ENCODE measurements around the gene HYAL1.
"Not testable (repeated sequence)": the region's sequence is repeated elsewhere in the genome, so short reads cannot be mapped to it uniquely, and the experiment has no call there.

Gene HYAL1

DNA sequence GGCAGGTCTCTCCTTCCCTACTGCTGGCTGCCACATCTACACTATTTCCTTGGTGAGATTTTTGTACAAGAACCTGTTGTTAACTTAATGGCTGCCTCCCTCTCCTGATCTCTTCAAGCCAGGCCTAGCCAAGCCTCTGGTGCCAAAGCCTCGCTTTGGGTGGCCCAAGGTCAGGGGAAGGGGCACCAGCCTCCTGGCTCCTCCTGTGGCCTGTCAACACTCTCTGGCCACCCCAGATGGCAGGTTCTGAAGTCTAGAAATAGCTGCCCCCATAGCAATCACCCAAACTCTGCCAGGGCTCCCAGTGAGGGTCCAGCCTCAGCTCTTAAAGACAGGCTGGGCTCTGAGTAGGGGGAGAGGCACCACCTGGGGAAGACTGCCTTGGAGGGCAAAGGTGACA lies 16.1 kb downstream of the HYAL1 start:
- no peak for DNase-seq (ENCODE audit: extremely low spot score)
- TF ChIP-seq LEF1 (IDR thresholded peaks at IDR 0.05; ENCODE audit: borderline replicate concordance), result no peak
- no peak for TF ChIP-seq SUZ12 (IDR thresholded peaks at IDR 0.05)
- TF ChIP-seq CTBP1 (IDR thresholded peaks at IDR 0.05; ENCODE audit: borderline replicate concordance), result no peak
- TF ChIP-seq FOXM1 (IDR thresholded peaks at IDR 0.05; ENCODE audit: borderline replicate concordance), result no peak
- ChIA-PET CTCF (no interaction called here), POLR2A (interaction anchor here (1.0 kb wide), 1 partner anchor 50 kb away, joined by 3 read pairs; no protein-coding TSS in a partner anchor)

DNA sequence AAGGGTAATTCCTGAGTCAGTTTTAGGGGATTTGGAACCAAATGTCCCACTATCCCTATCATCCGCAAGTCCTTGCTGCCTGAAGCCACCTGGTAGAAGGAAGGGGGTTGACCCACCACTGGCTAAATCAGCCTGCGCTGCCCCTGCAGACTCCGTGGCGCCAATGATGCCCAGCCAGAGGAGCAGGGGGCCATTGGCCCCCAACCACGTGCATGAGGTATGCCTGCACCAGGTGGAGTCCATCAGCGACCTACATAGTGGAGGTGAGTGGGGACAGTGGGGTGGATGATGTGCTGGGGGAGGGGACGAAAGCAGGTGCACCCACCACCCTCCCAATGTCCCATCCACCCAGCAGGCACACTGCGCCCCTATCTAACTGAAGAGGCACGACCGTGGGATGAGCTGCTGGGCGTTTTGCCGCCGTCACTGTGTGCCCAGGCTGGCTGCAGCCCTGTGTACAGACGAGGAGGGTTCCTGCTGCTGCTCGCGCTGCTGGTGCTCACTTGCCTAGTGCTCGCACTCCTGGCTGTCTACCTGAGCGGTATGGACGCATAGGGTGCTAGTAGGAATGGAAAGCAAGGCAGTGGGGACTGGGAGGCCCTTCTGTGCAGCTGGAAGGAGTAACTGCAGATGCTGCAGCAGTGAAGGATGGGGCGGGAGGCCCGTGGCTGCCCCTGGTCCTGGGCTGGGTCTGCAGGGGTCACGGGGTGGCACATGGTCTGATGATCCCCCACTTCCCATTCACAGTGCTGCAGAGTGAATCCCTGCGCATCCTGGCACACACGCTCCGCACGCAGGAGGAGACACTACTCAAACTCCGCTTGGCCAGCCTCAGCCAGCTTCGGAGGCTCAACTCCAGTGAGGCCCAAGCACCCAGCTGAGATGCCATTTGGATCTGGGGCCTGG lies 16.8 kb downstream of the HYAL1 start:
- no peak for TF ChIP-seq TARDBP (IDR thresholded peaks at IDR 0.05)
- no peak for TF ChIP-seq FOXM1 (IDR thresholded peaks at IDR 0.05; ENCODE audit: borderline replicate concordance)
- no peak for TF ChIP-seq L3MBTL2 (conservative IDR thresholded peaks at IDR 0.05)
- TF ChIP-seq FOXK2 (IDR thresholded peaks at IDR 0.05), result no peak
- no peak for TF ChIP-seq FOXA1 (IDR thresholded peaks at IDR 0.05)
- TF ChIP-seq CTBP1 (IDR thresholded peaks at IDR 0.05; ENCODE audit: borderline replicate concordance), result no peak
- no peak for TF ChIP-seq ELF4 (IDR thresholded peaks at IDR 0.05)
- TF ChIP-seq, protein P1, sequence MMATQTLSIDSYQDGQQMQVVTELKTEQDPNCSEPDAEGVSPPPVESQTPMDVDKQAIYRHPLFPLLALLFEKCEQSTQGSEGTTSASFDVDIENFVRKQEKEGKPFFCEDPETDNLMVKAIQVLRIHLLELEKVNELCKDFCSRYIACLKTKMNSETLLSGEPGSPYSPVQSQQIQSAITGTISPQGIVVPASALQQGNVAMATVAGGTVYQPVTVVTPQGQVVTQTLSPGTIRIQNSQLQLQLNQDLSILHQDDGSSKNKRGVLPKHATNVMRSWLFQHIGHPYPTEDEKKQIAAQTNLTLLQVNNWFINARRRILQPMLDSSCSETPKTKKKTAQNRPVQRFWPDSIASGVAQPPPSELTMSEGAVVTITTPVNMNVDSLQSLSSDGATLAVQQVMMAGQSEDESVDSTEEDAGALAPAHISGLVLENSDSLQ (IDR thresholded peaks at IDR 0.05), result no peak
- TF ChIP-seq ZNF384 (IDR thresholded peaks at IDR 0.05), result no peak
- TF ChIP-seq SUZ12 (IDR thresholded peaks at IDR 0.05), result no peak
- TF ChIP-seq LEF1 (IDR thresholded peaks at IDR 0.05; ENCODE audit: borderline replicate concordance), result no peak
- no peak for TF ChIP-seq ARNT (IDR thresholded peaks at IDR 0.05)
- TF ChIP-seq HDGF (IDR thresholded peaks at IDR 0.05; ENCODE audit: borderline replicate concordance), result no peak
- CTCF ChIA-PET, result no interaction called here
- no peak for DNase-seq (ENCODE audit: extremely low spot score)
- POLR2A ChIA-PET, result interaction anchor here (0.5 kb wide), 1 partner anchor 51 kb away, joined by 3 read pairs; no protein-coding TSS in a partner anchor

DNA sequence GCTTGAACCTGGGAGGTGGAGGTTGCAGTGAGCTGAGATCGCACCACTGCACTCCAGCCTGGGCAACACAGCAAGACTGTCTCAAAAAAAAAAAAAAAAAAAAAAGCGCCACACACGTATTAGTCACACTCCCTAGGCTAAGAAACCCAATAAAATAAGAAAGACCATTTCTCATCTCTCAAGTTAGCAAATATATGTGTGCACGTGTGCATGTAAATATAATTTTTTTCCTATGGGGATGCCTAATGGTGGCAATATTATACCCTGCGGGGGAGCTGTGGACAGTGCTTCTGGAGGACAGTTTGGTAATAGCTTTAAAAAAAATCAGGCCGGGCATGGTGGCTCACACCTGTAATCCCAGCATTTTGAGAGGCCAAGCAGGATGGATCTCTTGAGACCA lies 19.3 kb downstream of the HYAL1 start:
- POLR2A ChIA-PET, result interaction anchor here (1.3 to 5.6 kb wide), 4 partner anchors 8 to 53 kb away, joined by 3 to 28 read pairs (median 4); partner anchors contain the start of genes HYAL3, IFRD2 and NAA80
- CTCF ChIA-PET; DNase-seq (ENCODE audit: extremely low spot score): not testable (repeated sequence)

DNA sequence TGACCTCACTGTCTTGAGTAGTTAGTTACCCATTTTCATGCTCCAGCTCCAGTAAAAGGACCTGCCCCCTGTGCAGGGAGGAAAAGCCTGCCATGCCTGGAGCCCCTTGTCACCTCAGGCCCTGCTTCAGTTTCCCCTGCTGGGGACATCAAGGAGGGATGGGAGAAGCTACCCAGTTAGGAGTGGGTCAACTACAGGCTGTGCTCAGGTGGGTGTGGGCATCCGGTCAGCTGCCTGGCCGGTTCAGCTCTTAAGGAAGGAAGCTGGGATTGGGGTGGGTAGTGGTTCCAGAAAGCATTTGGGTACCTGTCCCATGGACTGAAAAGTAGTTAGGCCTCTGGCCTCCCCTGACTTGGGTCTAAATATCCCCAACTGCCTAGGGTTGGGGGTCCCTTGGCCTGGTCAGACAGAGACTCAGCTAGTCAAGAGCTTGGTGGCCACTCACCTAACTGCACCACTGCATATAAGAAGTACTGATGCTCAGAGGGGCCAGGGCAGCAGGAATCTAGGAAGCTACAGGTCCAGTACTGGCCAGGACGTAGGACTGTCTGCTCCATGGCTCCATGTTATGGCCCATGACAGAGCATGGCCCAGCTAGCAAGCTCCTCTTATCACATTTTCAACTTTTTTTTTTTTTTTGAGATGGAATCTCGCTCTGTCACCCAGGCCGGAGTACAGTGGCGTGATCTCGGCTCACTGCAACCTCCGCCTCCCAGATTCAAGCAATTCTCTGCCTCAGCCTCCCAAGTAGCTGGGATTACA lies 23.9 kb downstream of the HYAL1 start:
- CTCF ChIA-PET, result no interaction called here
- no peak for DNase-seq (ENCODE audit: extremely low spot score)
- TF ChIP-seq NFRKB (IDR thresholded peaks at IDR 0.05) (no peak), SP1 (IDR thresholded peaks at IDR 0.05) (no peak), ZNF384 (IDR thresholded peaks at IDR 0.05) (no peak), FOXM1 (IDR thresholded peaks at IDR 0.05; ENCODE audit: borderline replicate concordance) (no peak), SUZ12 (IDR thresholded peaks at IDR 0.05) (no peak), FOXA1 (IDR thresholded peaks at IDR 0.05) (no peak), TARDBP (IDR thresholded peaks at IDR 0.05) (no peak), FOXK2 (IDR thresholded peaks at IDR 0.05) (no peak), ELF4 (IDR thresholded peaks at IDR 0.05) (no peak), LEF1 (IDR thresholded peaks at IDR 0.05; ENCODE audit: borderline replicate concordance) (no peak), ARNT (IDR thresholded peaks at IDR 0.05) (no peak), CTBP1 (IDR thresholded peaks at IDR 0.05; ENCODE audit: borderline replicate concordance) (no peak), L3MBTL2 (conservative IDR thresholded peaks at IDR 0.05) (no peak), HDGF (IDR thresholded peaks at IDR 0.05; ENCODE audit: borderline replicate concordance) (no peak), BHLHE40 (IDR thresholded peaks at IDR 0.05; ENCODE audit: borderline replicate concordance) (no peak)
- TF ChIP-seq, protein P1 (IDR thresholded peaks at IDR 0.05), result no peak
- POLR2A ChIA-PET, result interaction anchor here (0.9 to 5.6 kb wide), 4 partner anchors 10 to 49 kb away, joined by 3 to 28 read pairs (median 4); partner anchors contain the start of genes IFRD2 and TUSC2

DNA sequence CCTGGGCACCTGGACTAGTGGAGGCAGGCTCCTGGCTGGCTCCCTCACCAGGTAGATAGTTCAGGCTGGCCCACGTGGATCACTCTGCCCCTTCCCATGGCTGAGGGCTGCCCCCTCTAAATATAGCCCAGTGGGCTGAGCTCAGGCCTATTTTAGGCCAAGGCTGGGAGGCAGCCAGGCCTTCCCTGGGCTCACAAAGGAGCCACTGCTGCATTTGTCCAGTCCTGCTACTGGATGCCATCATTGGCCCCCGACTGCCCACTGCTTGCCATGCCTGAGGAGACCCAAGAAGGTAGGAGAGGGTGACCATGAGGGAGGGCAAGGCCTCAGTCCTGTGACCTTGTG lies 24.5 kb downstream of the HYAL1 start, which contains the start of gene LSMEM2:
TSS of gene LSMEM2 (plus strand) at position 208 of the 345 bp plus-strand sequence. CDS start at position 235, 27 bp downstream.
- ChIA-PET CTCF (interaction anchor here (0.9 to 1.0 kb wide), 2 partner anchors 45 to 52 kb away, joined by 3 to 4 read pairs; no protein-coding TSS in a partner anchor), POLR2A (interaction anchor here (1.2 to 1.4 kb wide), 2 partner anchors 11 to 19 kb away, joined by 3 to 4 read pairs; no protein-coding TSS in a partner anchor)
- no peak for DNase-seq (ENCODE audit: extremely low spot score)
- TF ChIP-seq CTBP1 (IDR thresholded peaks at IDR 0.05; ENCODE audit: borderline replicate concordance), result no peak
- TF ChIP-seq BHLHE40 (IDR thresholded peaks at IDR 0.05; ENCODE audit: borderline replicate concordance), result no peak
- no peak for TF ChIP-seq LEF1 (IDR thresholded peaks at IDR 0.05; ENCODE audit: borderline replicate concordance)
- TF ChIP-seq SP1 (IDR thresholded peaks at IDR 0.05), result no peak
- TF ChIP-seq FOXM1 (IDR thresholded peaks at IDR 0.05; ENCODE audit: borderline replicate concordance), result no peak
- TF ChIP-seq L3MBTL2 (conservative IDR thresholded peaks at IDR 0.05), result no peak

DNA sequence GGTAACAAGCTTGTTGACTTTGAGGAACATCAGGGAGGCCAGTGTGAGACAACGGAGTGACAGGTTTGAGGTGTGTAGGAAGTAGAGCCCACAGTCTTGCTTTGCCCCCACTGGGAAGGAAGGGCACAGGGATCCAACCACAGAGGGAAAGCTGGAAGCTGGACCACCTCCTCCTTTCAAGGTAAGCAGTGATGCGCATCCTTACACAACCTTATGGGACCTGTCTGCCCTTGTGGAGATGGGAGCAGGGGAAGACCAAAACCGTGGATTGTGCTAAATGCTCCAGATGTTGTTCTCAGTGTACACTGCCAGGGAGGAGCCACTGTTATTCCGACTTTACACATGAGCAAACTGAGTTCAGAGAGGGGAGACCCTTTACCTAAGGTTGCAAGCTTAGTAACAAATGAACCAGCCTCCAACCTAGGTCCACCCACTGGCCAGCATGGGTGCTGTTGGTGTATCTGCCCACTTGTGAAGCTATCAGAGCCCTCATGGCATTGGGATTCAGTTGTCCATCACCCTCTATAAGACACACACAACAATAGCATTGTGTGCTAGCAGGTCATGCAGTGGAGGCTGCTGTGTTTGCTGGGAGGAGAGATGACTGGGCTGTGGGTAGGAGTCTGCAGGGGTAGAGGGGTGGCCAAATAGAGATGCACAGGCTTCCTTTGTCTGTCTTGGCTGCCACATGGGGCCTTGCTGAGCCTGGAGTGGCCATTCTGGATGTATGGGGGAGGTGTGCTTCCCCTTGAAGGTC lies 25.1 kb downstream of the HYAL1 start:
- TF ChIP-seq, protein P1 (IDR thresholded peaks at IDR 0.05), result no peak
- no peak for TF ChIP-seq TARDBP (IDR thresholded peaks at IDR 0.05)
- TF ChIP-seq FOXK2 (IDR thresholded peaks at IDR 0.05), result no peak
- TF ChIP-seq L3MBTL2 (conservative IDR thresholded peaks at IDR 0.05), result no peak
- no peak for TF ChIP-seq FOXA1 (IDR thresholded peaks at IDR 0.05)
- TF ChIP-seq LEF1 (IDR thresholded peaks at IDR 0.05; ENCODE audit: borderline replicate concordance), result no peak
- TF ChIP-seq ARNT (IDR thresholded peaks at IDR 0.05), result no peak
- TF ChIP-seq BHLHE40 (IDR thresholded peaks at IDR 0.05; ENCODE audit: borderline replicate concordance), result no peak
- TF ChIP-seq ZNF384 (IDR thresholded peaks at IDR 0.05), result no peak
- TF ChIP-seq ELF4 (IDR thresholded peaks at IDR 0.05), result no peak
- no peak for TF ChIP-seq NFRKB (IDR thresholded peaks at IDR 0.05)
- TF ChIP-seq HDGF (IDR thresholded peaks at IDR 0.05; ENCODE audit: borderline replicate concordance), result no peak
- TF ChIP-seq SUZ12 (IDR thresholded peaks at IDR 0.05), result no peak
- no peak for TF ChIP-seq SP1 (IDR thresholded peaks at IDR 0.05)
- POLR2A ChIA-PET, result interaction anchor here (1.0 to 1.4 kb wide), 4 partner anchors 11 to 59 kb away, joined by 3 to 5 read pairs (median 4); no protein-coding TSS in a partner anchor

More for the DNA sequence above, 25.1 kb downstream of the HYAL1 start:
- DNase-seq (ENCODE audit: extremely low spot score), result no peak
- CTCF ChIA-PET, result interaction anchor here (0.9 to 1.0 kb wide), 2 partner anchors 46 to 51 kb away, joined by 3 to 4 read pairs; no protein-coding TSS in a partner anchor

Data from HEK293T (cell line).